ENCODE measurements around the gene POMGNT2. TPM values are rescaled to one million over a fixed set of nuclear protein-coding genes. Genes with fewer than 3 reads are reported as not detected.

POMGNT2 gene
- polyA plus RNA-seq, 1 of the 3 experiments (the other 2 are of a cell fraction) = 20.6 TPM

DNA sequence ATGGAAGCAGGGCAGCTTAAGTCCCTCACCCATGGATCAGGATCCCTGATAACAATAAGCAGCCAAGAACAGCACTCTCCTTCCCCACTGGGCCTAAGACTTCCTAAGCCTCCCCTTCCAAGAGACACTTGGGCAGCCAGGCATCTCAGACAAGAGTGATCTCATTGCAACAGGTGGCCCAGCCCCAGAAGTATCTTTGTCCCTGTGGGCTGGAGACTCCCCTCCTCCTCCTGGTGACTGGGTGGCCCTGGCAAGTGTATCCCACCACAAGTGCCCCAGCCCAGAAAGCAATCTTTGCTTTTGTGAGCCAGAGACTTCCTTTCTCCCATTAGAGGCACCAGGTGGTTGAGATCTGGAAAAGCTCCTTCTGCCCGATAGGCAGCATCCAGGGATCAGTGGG lies 40.7 kb upstream of the POMGNT2 start:
- H3K9me3 ChIP-seq = no peaks in the 10 kb centered on the region
- H3K79me2 ChIP-seq (ENCODE audit: insufficient read depth) = no peaks in the 10 kb centered on the region
- no peaks in the 10 kb centered on the region for H3K36me3 ChIP-seq (replicated peaks in 1 of 2; ENCODE audit: control insufficient read depth in 1 of 2, insufficient read depth in 2 of 2, low read length in 1 of 2)
- no peak for DNase-seq
- WGBS (ENCODE audit: low lambda C conversion rate) = 67% methylated on average over 1 of the region's 1 CpG
- H3K4me3 ChIP-seq (ENCODE audit: low read depth in 2 of 2, low read length in 1 of 2) = no peak overlapping the region
- H4K20me1 ChIP-seq (ENCODE audit: insufficient read depth) = no peaks in the 10 kb centered on the region
- H3K27me3 ChIP-seq (ENCODE audit: insufficient read depth) = no peaks in the 10 kb centered on the region
- no peak overlapping the region for H2AFZ ChIP-seq (ENCODE audit: low read depth)
- ChIA-PET CTCF (interaction anchor here (0.7 kb wide), 1 partner anchor 15 kb away, joined by 3 read pairs; no protein-coding TSS in a partner anchor), POLR2A (no interaction called here)
- H3K4me1 ChIP-seq (ENCODE audit: control insufficient read depth in 1 of 2, insufficient read depth in 2 of 2, low read depth in 1 of 2, low read length in 1 of 2) = no peaks in the 10 kb centered on the region
- H3K9me2 ChIP-seq = 0 out of 2 replicates have a peak, but pooled peaks cover 3% of the 10 kb centered on the region
- no peaks in the 10 kb centered on the region for H3F3A ChIP-seq (replicated peaks; ENCODE audit: insufficient read depth)
- H3K9ac ChIP-seq = no peak overlapping the region
- TF ChIP-seq, protein P1, sequence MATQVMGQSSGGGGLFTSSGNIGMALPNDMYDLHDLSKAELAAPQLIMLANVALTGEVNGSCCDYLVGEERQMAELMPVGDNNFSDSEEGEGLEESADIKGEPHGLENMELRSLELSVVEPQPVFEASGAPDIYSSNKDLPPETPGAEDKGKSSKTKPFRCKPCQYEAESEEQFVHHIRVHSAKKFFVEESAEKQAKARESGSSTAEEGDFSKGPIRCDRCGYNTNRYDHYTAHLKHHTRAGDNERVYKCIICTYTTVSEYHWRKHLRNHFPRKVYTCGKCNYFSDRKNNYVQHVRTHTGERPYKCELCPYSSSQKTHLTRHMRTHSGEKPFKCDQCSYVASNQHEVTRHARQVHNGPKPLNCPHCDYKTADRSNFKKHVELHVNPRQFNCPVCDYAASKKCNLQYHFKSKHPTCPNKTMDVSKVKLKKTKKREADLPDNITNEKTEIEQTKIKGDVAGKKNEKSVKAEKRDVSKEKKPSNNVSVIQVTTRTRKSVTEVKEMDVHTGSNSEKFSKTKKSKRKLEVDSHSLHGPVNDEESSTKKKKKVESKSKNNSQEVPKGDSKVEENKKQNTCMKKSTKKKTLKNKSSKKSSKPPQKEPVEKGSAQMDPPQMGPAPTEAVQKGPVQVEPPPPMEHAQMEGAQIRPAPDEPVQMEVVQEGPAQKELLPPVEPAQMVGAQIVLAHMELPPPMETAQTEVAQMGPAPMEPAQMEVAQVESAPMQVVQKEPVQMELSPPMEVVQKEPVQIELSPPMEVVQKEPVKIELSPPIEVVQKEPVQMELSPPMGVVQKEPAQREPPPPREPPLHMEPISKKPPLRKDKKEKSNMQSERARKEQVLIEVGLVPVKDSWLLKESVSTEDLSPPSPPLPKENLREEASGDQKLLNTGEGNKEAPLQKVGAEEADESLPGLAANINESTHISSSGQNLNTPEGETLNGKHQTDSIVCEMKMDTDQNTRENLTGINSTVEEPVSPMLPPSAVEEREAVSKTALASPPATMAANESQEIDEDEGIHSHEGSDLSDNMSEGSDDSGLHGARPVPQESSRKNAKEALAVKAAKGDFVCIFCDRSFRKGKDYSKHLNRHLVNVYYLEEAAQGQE (IDR thresholded peaks at IDR 0.05; ENCODE audit: low read depth, low read length) = no peak
- no peak for TF ChIP-seq NRF1 (IDR thresholded peaks at IDR 0.05; ENCODE audit: low read depth, low read length)
- TF ChIP-seq TEAD4 (IDR thresholded peaks at IDR 0.05; ENCODE audit: borderline replicate concordance, insufficient read depth) = no peak
- no peak for TF ChIP-seq SMC3 (IDR thresholded peaks at IDR 0.05; ENCODE audit: low read depth, low read length)
- TF ChIP-seq RXRA (IDR thresholded peaks at IDR 0.05; ENCODE audit: borderline replicate concordance, low read depth) = no peak
- TF ChIP-seq FOXJ3 (CRISPR knock-in tag; IDR thresholded peaks at IDR 0.05) = no peak
- TF ChIP-seq NFIC (IDR thresholded peaks at IDR 0.05; ENCODE audit: borderline replicate concordance) = no peak
- TF ChIP-seq EZH2phosphoT487 (IDR thresholded peaks at IDR 0.05; ENCODE audit: borderline replicate concordance, low read depth) = no peak
- TF ChIP-seq, protein P2, sequence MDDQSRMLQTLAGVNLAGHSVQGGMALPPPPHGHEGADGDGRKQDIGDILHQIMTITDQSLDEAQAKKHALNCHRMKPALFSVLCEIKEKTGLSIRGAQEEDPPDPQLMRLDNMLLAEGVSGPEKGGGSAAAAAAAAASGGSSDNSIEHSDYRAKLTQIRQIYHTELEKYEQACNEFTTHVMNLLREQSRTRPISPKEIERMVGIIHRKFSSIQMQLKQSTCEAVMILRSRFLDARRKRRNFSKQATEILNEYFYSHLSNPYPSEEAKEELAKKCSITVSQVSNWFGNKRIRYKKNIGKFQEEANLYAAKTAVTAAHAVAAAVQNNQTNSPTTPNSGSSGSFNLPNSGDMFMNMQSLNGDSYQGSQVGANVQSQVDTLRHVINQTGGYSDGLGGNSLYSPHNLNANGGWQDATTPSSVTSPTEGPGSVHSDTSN (IDR thresholded peaks at IDR 0.05) = no peak
- no peak for TF ChIP-seq RAD21 (IDR thresholded peaks at IDR 0.05; ENCODE audit: low read length)
- TF ChIP-seq YY1 (IDR thresholded peaks at IDR 0.05; ENCODE audit: low read depth) = no peak
- TF ChIP-seq MXI1 (IDR thresholded peaks at IDR 0.05; ENCODE audit: low read depth, low read length) = no peak
- TF ChIP-seq, protein P3, sequence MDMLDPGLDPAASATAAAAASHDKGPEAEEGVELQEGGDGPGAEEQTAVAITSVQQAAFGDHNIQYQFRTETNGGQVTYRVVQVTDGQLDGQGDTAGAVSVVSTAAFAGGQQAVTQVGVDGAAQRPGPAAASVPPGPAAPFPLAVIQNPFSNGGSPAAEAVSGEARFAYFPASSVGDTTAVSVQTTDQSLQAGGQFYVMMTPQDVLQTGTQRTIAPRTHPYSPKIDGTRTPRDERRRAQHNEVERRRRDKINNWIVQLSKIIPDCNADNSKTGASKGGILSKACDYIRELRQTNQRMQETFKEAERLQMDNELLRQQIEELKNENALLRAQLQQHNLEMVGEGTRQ (IDR thresholded peaks at IDR 0.05; ENCODE audit: borderline replicate concordance, low read depth, low read length) = no peak
- no peak for TF ChIP-seq ELF1 (IDR thresholded peaks at IDR 0.05)
- no peak overlapping the region for H3K27ac ChIP-seq (ENCODE audit: low read depth in 2 of 2, low read length in 1 of 2)
- no peak overlapping the region for H3K4me2 ChIP-seq
